Stimulated activated CD8-positive, alpha-beta memory T cell treated with anti-CD3 and anti-CD28 coated beads, Interleukin-4, amount 100 ng/mL, for 1 hour (primary cell): ENCODE results near the gene KDM6B.
"Not testable (repeated sequence)": the region's sequence is repeated elsewhere in the genome, so short reads cannot be mapped to it uniquely, and the experiment has no call there.

ENCODE experiments used
- DNase-seq, 2 donors: peaks; one replicate each; pipeline ENCODE4 v3.0.0-alpha.2; 2020; ENCODE audit warnings: low read depth in 2 of 2, low spot score in 1 of 2

Gene KDM6B

GRCh38 chr17:7833795-7834541 lies at the start of gene KDM6B:
Gene KDM6B, plus strand, starts transcription at chr17:7834217. Its CDS starts 11,338 bp downstream, at chr17:7845555.
- DNase-seq, result peak; percentile 67 to 71

GRCh38 chr17:7786866-7787265 lies 47.2 kb upstream of the KDM6B start:
- no peak for DNase-seq

GRCh38 chr17:7789131-7789530 lies 44.9 kb upstream of the KDM6B start:
- no peak for DNase-seq

- DNase-seq, result no peak
These were observed 43.9 kb upstream of the KDM6B start for GRCh38 chr17:7790150-7790549.

GRCh38 chr17:7792611-7793010 lies 41.4 kb upstream of the KDM6B start:
- DNase-seq, result no peak

- DNase-seq, result no peak
These were observed 39.8 kb upstream of the KDM6B start for GRCh38 chr17:7794075-7794663.

GRCh38 chr17:7797976-7798375 lies 36.0 kb upstream of the KDM6B start:
- DNase-seq, result no peak

- no peak for DNase-seq
These were observed 35.2 kb upstream of the KDM6B start for GRCh38 chr17:7798839-7799238.

- no peak for DNase-seq
These were observed 30.0 kb upstream of the KDM6B start for GRCh38 chr17:7803981-7804380.

- no peak for DNase-seq
These were observed 27.4 kb upstream of the KDM6B start for GRCh38 chr17:7806587-7806986.

GRCh38 chr17:7807206-7807605 lies 26.8 kb upstream of the KDM6B start:
- DNase-seq, result no peak

- DNase-seq, result no peak
These were observed 24.8 kb upstream of the KDM6B start for GRCh38 chr17:7809086-7809790.

- not testable (repeated sequence) for DNase-seq
These were observed 24.1 kb upstream of the KDM6B start for GRCh38 chr17:7809791-7810343.

GRCh38 chr17:7811251-7811650 lies 22.8 kb upstream of the KDM6B start:
- no peak for DNase-seq

GRCh38 chr17:7814969-7815368 lies 19.0 kb upstream of the KDM6B start:
- no peak for DNase-seq

- no peak for DNase-seq
These were observed 16.9 kb upstream of the KDM6B start for GRCh38 chr17:7816926-7817642.

- no peak for DNase-seq
These were observed 16.4 kb upstream of the KDM6B start for GRCh38 chr17:7817643-7817964.

GRCh38 chr17:7818026-7818425 lies 16.0 kb upstream of the KDM6B start:
- no peak for DNase-seq

- no peak for DNase-seq
These were observed 15.0 kb upstream of the KDM6B start for GRCh38 chr17:7818746-7819645.

GRCh38 chr17:7820231-7820630 lies 13.8 kb upstream of the KDM6B start:
- no peak for DNase-seq
